Ovary (tissue), 9 donors: Measurements from ENCODE around the gene COQ7. TPM values are rescaled to one million over a fixed set of nuclear protein-coding genes. Genes with fewer than 3 reads are reported as not detected.

ENCODE experiments used
- DNase-seq, 5 donors: peaks; one replicate each; pipeline ENCODE4 v3.0.0-alpha.2; 2019 to 2020
- H3K27ac ChIP-seq, 2 donors: fragments of 200-600 bp; one replicate each; pipeline versions ENCODE4 v1.5.1 to v1.8.0; 2019 to 2022
- H3K27me3 ChIP-seq: fragments of 200-600 bp; one replicate; pipeline ENCODE4 v1.8.0; 2022
- H3K36me3 ChIP-seq: fragments of 200-600 bp; sonication (generic); one replicate; pipeline ENCODE4 v1.5.1; 2019
- H3K4me1 ChIP-seq: one replicate; pipeline ENCODE4 v1.8.1; 2013; ENCODE audit warnings: mild to moderate bottlenecking, moderate library complexity; ENCODE audit not compliant: insufficient read depth
- H3K4me3 ChIP-seq: fragments of 200-600 bp; sonication (generic); one replicate; pipeline ENCODE4 v1.5.1; 2017
- H3K9me3 ChIP-seq, 2 donors: fragments of 200-600 bp in 1 of 2; sonication (generic) in 1 of 2; one replicate each; pipeline versions ENCODE4 v1.5.1 to v1.8.1; 2013 to 2019; ENCODE audit warnings: mild to moderate bottlenecking in 1 of 2, moderate library complexity in 1 of 2
- CTCF ChIP-seq, 3 donors: fragments of 450-650 bp in 2 of 3; fragments of 200-600 bp in 1 of 3; IDR thresholded peaks; one replicate each; pipeline versions ENCODE4 v1.5.1 to v1.8.0; 2016 to 2022; ENCODE audit warnings: antibody characterized with exemption in 3 of 3, mild to moderate bottlenecking in 1 of 3
- EP300 ChIP-seq: sonication (generic); formaldehyde crosslinking; IDR thresholded peaks from one replicate; pipeline ENCODE4 v1.6.1; 2017; ENCODE audit warnings: antibody characterized with exemption
- POLR2A ChIP-seq: fragments of 450-650 bp; IDR thresholded peaks from one replicate; pipeline ENCODE4 v1.6.1; 2017; ENCODE audit warnings: antibody characterized with exemption, mild to moderate bottlenecking, moderate library complexity
- WGBS, 3 donors: extraction: QIAGEN DNeasy Blood & Tissue Kit in 1 of 3; methylation state at CpG; one replicate each; pipeline versions ENCODE4 v1.1.5 to v1.1.7; 2013 to 2017; 5-methylcytosine and 5-hydroxymethylcytosine counted together
- intact Hi-C, 4 donors: fragments of 100-400 bp; cut with DNase I; formaldehyde crosslinking; loops; one replicate each; pipeline versions ENCODE4 v1.11.0 to v1.15.1; 2022 to 2023
- polyA plus RNA-seq, 2 donors: library from polyadenylated mRNA; stranded (reverse); fragments of 200-250 nt in 1 of 2; fragments of 350-450 nt in 1 of 2; fragmentation: Illumina TruSeq in 1 of 2; extraction: RNeasy Lipid Tissue Mini Kit (QIAGEN cat#74804) in 1 of 2; gene quantifications; one replicate each; pipeline ENCODE4 v1.2.3, GENCODE V29; 2013 to 2014
- total RNA-seq, 7 donors: library from RNA; depleted of rRNA in 2 of 7; stranded (reverse); fragments of >200 nt in 2 of 7; fragmentation: NEBNext Ultra II Directional in 3 of 7; extraction: Animal tissue kit (Norgen Biotek cat#: 25700) in 3 of 7; gene quantifications; one replicate each; pipeline versions ENCODE4 v1.1.0 to v1.2.4, GENCODE V29; 2016 to 2023
- donor health status: DM: no; HTN: no; CAD: no; lungs with moderate emphysema.
- donor health status: DM: no; HTN: no; CAD: no.
- donor health status: Bipolar disorder and iron deficiency.
- donor health status: DM: yes; HTN: yes; CAD: no.
- donor health status: DM: no; HTN: no; CAD: no.
- donor health status: DM: yes; HTN: yes; CAD: no.

The COQ7 gene
- total and polyA plus RNA-seq, 9 donors: 19.5 to 39.9 (median 30.9) TPM

GRCh38 chr16:19071811-19072777, 4.7 kb downstream of the COQ7 start:
- TF ChIP-seq CTCF (IDR thresholded peaks at IDR 0.05) (no peak), POLR2A (no peak), EP300 (no peak)
- no peak overlapping the region for H3K4me3 ChIP-seq
- 81 to 87% (median 84%) methylated on average over 21 of the region's 21 CpGs for WGBS, 3 donors
- H3K27ac ChIP-seq: no peak overlapping the region
- intact Hi-C loops: loop anchor here in 1 of 4 donors (5.0 kb wide), 1 partner anchor 95 kb away; no protein-coding TSS in a partner anchor
- H3K27me3 ChIP-seq: no peaks in the 10 kb centered on the region
- no peaks in the 10 kb centered on the region for H3K9me3 ChIP-seq
- no peaks in the 10 kb centered on the region for H3K4me1 ChIP-seq
- peak in 1 of 5 donors; percentile 21 for DNase-seq
- no peaks in the 10 kb centered on the region for H3K36me3 ChIP-seq

- no peak for TF ChIP-seq CTCF (IDR thresholded peaks at IDR 0.05)
- no peak for TF ChIP-seq POLR2A
- no peak for TF ChIP-seq EP300
- Histone ChIP-seq H3K27ac (no peak overlapping the region), H3K27me3 (no peaks in the 10 kb centered on the region), H3K36me3 (no peaks in the 10 kb centered on the region), H3K4me3 (no peak overlapping the region), H3K9me3 (no peaks in the 10 kb centered on the region), H3K4me1 (no peaks in the 10 kb centered on the region)
- 95 to 99% (median 95%) methylated on average over 3 of the region's 3 CpGs for WGBS, 3 donors
- intact Hi-C loops: loop anchor here in 1 of 4 donors (5.0 kb wide), 1 partner anchor 96 kb away; no protein-coding TSS in a partner anchor
- no peak for DNase-seq
These were observed 5.9 kb downstream of the COQ7 start for GRCh38 chr16:19073344-19073743.

- WGBS, 3 donors: 72 to 77% (median 73%) methylated on average over 7 of the region's 7 CpGs
- H3K4me3 ChIP-seq: no peak overlapping the region
- no peaks in the 10 kb centered on the region for H3K4me1 ChIP-seq
- intact Hi-C loops: loop anchor here in 1 of 4 donors (5.0 kb wide), 1 partner anchor 97 kb away; no protein-coding TSS in a partner anchor
- H3K27me3 ChIP-seq: no peaks in the 10 kb centered on the region
- no peaks in the 10 kb centered on the region for H3K9me3 ChIP-seq
- DNase-seq: no peak
- no peak for TF ChIP-seq CTCF (IDR thresholded peaks at IDR 0.05)
- no peak for TF ChIP-seq EP300
- no peak for TF ChIP-seq POLR2A
- H3K36me3 ChIP-seq: no peaks in the 10 kb centered on the region
- H3K27ac ChIP-seq: no peak overlapping the region
These were observed 6.4 kb downstream of the COQ7 start for GRCh38 chr16:19073863-19074262.

- no peaks in the 10 kb centered on the region for H3K27me3 ChIP-seq
- intact Hi-C loops: loop anchor here in 1 of 4 donors (5.0 kb wide), 1 partner anchor 292 kb away; no protein-coding TSS in a partner anchor
- no peaks in the 10 kb centered on the region for H3K36me3 ChIP-seq
- no peaks in the 10 kb centered on the region for H3K9me3 ChIP-seq
- DNase-seq: no peak
- 87 to 92% (median 91%) methylated on average over 12 of the region's 12 CpGs for WGBS, 3 donors
- TF ChIP-seq POLR2A (no peak), CTCF (IDR thresholded peaks at IDR 0.05) (no peak), EP300 (no peak)
- H3K4me1 ChIP-seq: no peaks in the 10 kb centered on the region
- H3K27ac ChIP-seq: no peak overlapping the region
- no peak overlapping the region for H3K4me3 ChIP-seq
These were observed 8.1 kb downstream of the COQ7 start for GRCh38 chr16:19075511-19075910.
